ENCODE data around the gene APBA1. TPM values are rescaled to one million over a fixed set of nuclear protein-coding genes. Genes with fewer than 3 reads are reported as not detected.
"Not testable (repeated sequence)": the region's sequence is repeated elsewhere in the genome, so short reads cannot be mapped to it uniquely, and the experiment has no call there.

APBA1 gene
- total RNA-seq, 1 donor = 1.8 TPM

DNA sequence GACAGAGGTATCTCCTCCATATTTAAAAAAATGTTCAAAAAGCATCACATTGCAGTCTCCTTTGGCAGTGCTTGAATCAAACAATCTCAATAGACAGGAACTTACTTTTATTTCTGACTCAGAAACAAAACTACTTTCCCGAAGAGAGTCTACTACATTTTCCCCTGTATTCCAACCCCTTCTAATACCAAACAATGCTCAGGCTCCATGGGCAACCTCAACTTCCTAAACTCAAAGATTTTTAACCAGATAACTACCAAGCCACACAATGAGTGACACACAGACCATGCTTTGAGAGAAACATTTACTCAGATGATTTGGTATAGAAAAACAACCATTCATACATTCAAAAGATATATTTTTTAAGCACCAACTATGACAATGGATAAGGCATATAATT, 70.5 kb downstream of the APBA1 start:
- no peaks in the 10 kb centered on the region for H4K20me1 ChIP-seq (ENCODE audit: insufficient read depth, low read length)
- DNase-seq (ENCODE audit: insufficient read length, low spot score, missing footprints) = no peak
- no peaks in the 10 kb centered on the region for H3K36me3 ChIP-seq (ENCODE audit: insufficient read depth, low read length)
- no peak overlapping the region for H2AFZ ChIP-seq (ENCODE audit: low read length)
- no peaks in the 10 kb centered on the region for H3K79me2 ChIP-seq (ENCODE audit: insufficient read depth, low read length)
- no peaks in the 10 kb centered on the region for H3K4me1 ChIP-seq (ENCODE audit: insufficient read depth, low read length)
- no peaks in the 10 kb centered on the region for H3K27me3 ChIP-seq (ENCODE audit: insufficient read depth, low read length)
- TF ChIP-seq, protein P1, sequence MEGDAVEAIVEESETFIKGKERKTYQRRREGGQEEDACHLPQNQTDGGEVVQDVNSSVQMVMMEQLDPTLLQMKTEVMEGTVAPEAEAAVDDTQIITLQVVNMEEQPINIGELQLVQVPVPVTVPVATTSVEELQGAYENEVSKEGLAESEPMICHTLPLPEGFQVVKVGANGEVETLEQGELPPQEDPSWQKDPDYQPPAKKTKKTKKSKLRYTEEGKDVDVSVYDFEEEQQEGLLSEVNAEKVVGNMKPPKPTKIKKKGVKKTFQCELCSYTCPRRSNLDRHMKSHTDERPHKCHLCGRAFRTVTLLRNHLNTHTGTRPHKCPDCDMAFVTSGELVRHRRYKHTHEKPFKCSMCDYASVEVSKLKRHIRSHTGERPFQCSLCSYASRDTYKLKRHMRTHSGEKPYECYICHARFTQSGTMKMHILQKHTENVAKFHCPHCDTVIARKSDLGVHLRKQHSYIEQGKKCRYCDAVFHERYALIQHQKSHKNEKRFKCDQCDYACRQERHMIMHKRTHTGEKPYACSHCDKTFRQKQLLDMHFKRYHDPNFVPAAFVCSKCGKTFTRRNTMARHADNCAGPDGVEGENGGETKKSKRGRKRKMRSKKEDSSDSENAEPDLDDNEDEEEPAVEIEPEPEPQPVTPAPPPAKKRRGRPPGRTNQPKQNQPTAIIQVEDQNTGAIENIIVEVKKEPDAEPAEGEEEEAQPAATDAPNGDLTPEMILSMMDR (IDR thresholded peaks at IDR 0.05; ENCODE audit: extremely low read depth, low read depth, low read length) = no peak
- H3K4me2 ChIP-seq (ENCODE audit: insufficient read depth, low read length) = no peak overlapping the region
- no peak overlapping the region for H3K4me3 ChIP-seq (ENCODE audit: insufficient read depth, low read length)
- H3K9me3 ChIP-seq (ENCODE audit: low read depth, low read length) = no peaks in the 10 kb centered on the region
- H3K27ac ChIP-seq (ENCODE audit: low read depth, low read length) = no peak overlapping the region

DNA sequence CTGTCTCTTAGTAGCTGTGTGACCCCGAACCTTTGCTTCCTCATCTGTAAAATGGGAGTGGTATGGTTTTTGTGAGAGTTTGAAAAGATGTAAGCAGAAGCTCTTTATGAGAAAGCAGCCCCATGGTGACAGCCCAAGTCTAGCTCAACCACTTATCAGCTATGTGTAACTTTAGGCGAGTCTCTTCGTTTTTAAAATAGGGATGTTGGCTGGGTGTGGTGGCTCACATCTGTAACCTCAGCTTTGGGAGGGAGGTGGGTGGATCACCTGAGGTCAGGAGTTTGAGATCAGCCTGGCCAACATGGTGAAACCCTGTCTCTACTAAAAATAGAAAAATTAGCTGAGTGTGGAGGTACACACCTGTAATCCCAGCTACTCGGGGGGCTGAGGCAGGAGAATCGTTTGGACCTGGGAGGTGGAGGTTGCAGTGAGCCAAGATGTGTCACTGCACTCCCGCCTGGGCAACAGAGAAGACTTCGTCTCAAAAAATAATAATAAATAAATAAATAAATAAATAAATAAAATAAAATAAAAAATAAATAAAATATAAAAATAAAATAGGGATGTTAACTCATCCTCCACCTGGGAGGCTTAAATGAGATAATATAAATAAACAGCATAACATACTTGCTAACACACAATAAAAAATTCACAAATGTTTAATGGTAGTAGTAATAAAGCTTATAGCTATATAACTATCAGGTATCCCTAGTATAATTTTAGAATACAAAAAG, 71.7 kb downstream of the APBA1 start:
- Histone ChIP-seq H3K27ac (ENCODE audit: low read depth, low read length) (no peak overlapping the region), H3K4me3 (ENCODE audit: insufficient read depth, low read length) (no peak overlapping the region), H3K36me3 (ENCODE audit: insufficient read depth, low read length) (no peaks in the 10 kb centered on the region), H3K27me3 (ENCODE audit: insufficient read depth, low read length) (no peaks in the 10 kb centered on the region), H2AFZ (ENCODE audit: low read length) (no peak overlapping the region), H3K4me2 (ENCODE audit: insufficient read depth, low read length) (no peak overlapping the region), H3K9me3 (ENCODE audit: low read depth, low read length) (no peaks in the 10 kb centered on the region), H3K79me2 (ENCODE audit: insufficient read depth, low read length) (no peaks in the 10 kb centered on the region), H3K4me1 (ENCODE audit: insufficient read depth, low read length) (no peaks in the 10 kb centered on the region), H4K20me1 (ENCODE audit: insufficient read depth, low read length) (no peaks in the 10 kb centered on the region)
- DNase-seq (ENCODE audit: insufficient read length, low spot score, missing footprints) = no peak
- TF ChIP-seq, protein P1 (IDR thresholded peaks at IDR 0.05; ENCODE audit: extremely low read depth, low read depth, low read length) = no peak

DNA sequence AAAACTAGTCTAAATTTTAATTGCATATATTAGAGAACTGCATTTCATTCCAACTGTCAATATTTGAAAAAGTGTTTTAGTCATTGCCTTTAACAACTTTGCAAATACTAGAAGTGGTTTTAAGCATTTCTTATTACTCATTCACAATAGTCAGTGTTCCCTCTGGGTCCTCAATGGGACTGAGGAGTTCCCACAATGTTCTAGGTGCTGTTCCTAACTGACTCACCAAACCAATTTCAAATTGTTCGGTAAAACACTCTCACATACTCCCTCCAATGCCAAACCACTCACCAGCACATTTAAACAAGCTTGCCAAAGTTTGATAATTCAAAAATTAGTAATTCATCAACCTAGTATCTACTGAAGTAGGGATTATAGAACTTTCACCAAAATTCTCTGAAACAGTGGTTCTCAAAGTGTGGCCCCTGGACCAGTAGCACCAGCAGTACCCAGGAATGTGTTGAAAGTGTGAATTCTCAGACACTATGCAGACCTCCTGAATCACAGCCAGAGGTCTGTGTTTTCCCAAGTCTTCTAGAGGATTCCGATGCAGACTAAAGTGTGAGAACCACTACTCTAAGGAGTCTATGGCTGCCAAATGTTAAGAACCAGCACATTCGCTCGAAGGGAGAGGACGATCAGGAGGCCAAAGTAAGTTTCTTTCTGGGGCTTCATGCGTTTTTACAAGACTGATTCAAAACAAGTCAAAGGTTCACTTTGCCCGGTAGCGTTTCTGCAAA, 72.8 kb downstream of the APBA1 start:
- DNase-seq (ENCODE audit: insufficient read length, low spot score, missing footprints) = no peak
- H3K27me3 ChIP-seq (ENCODE audit: insufficient read depth, low read length) = no peaks in the 10 kb centered on the region
- no peaks in the 10 kb centered on the region for H3K79me2 ChIP-seq (ENCODE audit: insufficient read depth, low read length)
- no peaks in the 10 kb centered on the region for H3K9me3 ChIP-seq (ENCODE audit: low read depth, low read length)
- H2AFZ ChIP-seq (ENCODE audit: low read length) = no peak overlapping the region
- H3K4me2 ChIP-seq (ENCODE audit: insufficient read depth, low read length) = no peak overlapping the region
- no peaks in the 10 kb centered on the region for H3K4me1 ChIP-seq (ENCODE audit: insufficient read depth, low read length)
- TF ChIP-seq, protein P1 (IDR thresholded peaks at IDR 0.05; ENCODE audit: extremely low read depth, low read depth, low read length) = no peak
- no peaks in the 10 kb centered on the region for H4K20me1 ChIP-seq (ENCODE audit: insufficient read depth, low read length)
- no peak overlapping the region for H3K27ac ChIP-seq (ENCODE audit: low read depth, low read length)
- H3K36me3 ChIP-seq (ENCODE audit: insufficient read depth, low read length) = no peaks in the 10 kb centered on the region
- no peak overlapping the region for H3K4me3 ChIP-seq (ENCODE audit: insufficient read depth, low read length)

DNA sequence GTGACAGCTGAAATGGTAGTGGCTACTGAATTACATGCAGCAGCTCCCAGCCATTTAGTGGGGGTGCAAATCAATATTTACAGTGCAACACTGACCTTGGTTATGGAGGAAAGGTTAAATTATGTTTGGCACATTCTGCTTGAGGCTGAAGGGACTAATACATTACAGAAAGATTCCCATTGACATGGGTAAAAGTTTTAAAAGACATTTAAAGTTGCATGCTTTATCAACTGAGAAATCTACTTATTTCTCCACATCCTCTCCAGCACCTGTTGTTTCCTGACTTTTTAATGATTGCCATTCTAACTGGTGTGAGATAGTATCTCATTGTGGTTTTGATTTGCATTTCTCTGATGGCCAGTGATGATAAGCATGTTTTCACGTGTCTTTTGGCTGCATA, 75.3 kb downstream of the APBA1 start:
- H3K79me2 ChIP-seq (ENCODE audit: insufficient read depth, low read length); H3K4me1 ChIP-seq (ENCODE audit: insufficient read depth, low read length); H4K20me1 ChIP-seq (ENCODE audit: insufficient read depth, low read length); H2AFZ ChIP-seq (ENCODE audit: low read length); H3K27me3 ChIP-seq (ENCODE audit: insufficient read depth, low read length); H3K36me3 ChIP-seq (ENCODE audit: insufficient read depth, low read length); DNase-seq (ENCODE audit: insufficient read length, low spot score, missing footprints); H3K9me3 ChIP-seq (ENCODE audit: low read depth, low read length); H3K4me3 ChIP-seq (ENCODE audit: insufficient read depth, low read length); H3K4me2 ChIP-seq (ENCODE audit: insufficient read depth, low read length); H3K27ac ChIP-seq (ENCODE audit: low read depth, low read length): not testable (repeated sequence)
